Fibroblast of gingiva (primary cell): ENCODE measurements around the gene UBE2H.
A peak's percentile ranks its signal among the peaks of the same experiment; 100 is the strongest.

Experiments
- DNase-seq: peaks from one replicate; pipeline ENCODE4 v3.0.0-alpha.2; 2011; ENCODE audit warnings: low read depth

Gene UBE2H

GRCh38 chr7:129950191-129950932, 2.4 kb downstream of the UBE2H start:
- no peak for DNase-seq

GRCh38 chr7:129949292-129950133, 3.2 kb downstream of the UBE2H start:
- peak; percentile 86 for DNase-seq

GRCh38 chr7:129948877-129949291, 3.9 kb downstream of the UBE2H start:
- peak; percentile 95 for DNase-seq

GRCh38 chr7:129948338-129948737, 4.4 kb downstream of the UBE2H start:
- no peak for DNase-seq

- no peak for DNase-seq
Observed at GRCh38 chr7:129947701-129948100, 5.1 kb downstream of the UBE2H start.

GRCh38 chr7:129947049-129947448, 5.7 kb downstream of the UBE2H start:
- DNase-seq, result peak; percentile 35

GRCh38 chr7:129946282-129946681, 6.5 kb downstream of the UBE2H start:
- no peak for DNase-seq

- no peak for DNase-seq
Observed at GRCh38 chr7:129943352-129943751, 9.4 kb downstream of the UBE2H start.

- no peak for DNase-seq
Observed at GRCh38 chr7:129940329-129940728, 12.4 kb downstream of the UBE2H start.

GRCh38 chr7:129939881-129940280, 12.9 kb downstream of the UBE2H start:
- no peak for DNase-seq

GRCh38 chr7:129933627-129934026, 19.1 kb downstream of the UBE2H start:
- DNase-seq, result no peak

- DNase-seq, result no peak
Observed at GRCh38 chr7:129926618-129927017, 26.1 kb downstream of the UBE2H start.

- no peak for DNase-seq
Observed at GRCh38 chr7:129925416-129926002, 27.3 kb downstream of the UBE2H start.

GRCh38 chr7:129924602-129925001, 28.2 kb downstream of the UBE2H start:
- no peak for DNase-seq

- peak; percentile 64 for DNase-seq
Observed at GRCh38 chr7:129923709-129924108, 29.1 kb downstream of the UBE2H start.

GRCh38 chr7:129919492-129919891, 33.3 kb downstream of the UBE2H start:
- DNase-seq, result no peak

- DNase-seq, result no peak
Observed at GRCh38 chr7:129918922-129919321, 33.8 kb downstream of the UBE2H start.

GRCh38 chr7:129917934-129918333, 34.8 kb downstream of the UBE2H start:
- DNase-seq, result no peak

- DNase-seq, result no peak
Observed at GRCh38 chr7:129914536-129915272, 38.1 kb downstream of the UBE2H start.

GRCh38 chr7:129913428-129913827, 39.3 kb downstream of the UBE2H start:
- DNase-seq, result no peak

- no peak for DNase-seq
Observed at GRCh38 chr7:129911790-129912189, 41.0 kb downstream of the UBE2H start.

GRCh38 chr7:129909669-129910068, 43.1 kb downstream of the UBE2H start:
- DNase-seq, result no peak
